Measurements from ENCODE around the gene SPATA45.

SPATA45 gene

GRCh38 chr1:212791676-212792395 is 55.6 kb downstream of the SPATA45 start, which contains the start of the genes NSL1 and TATDN3 (continued):
- TF ChIP-seq ZNF488 (tag by site-specific recombination; IDR thresholded peaks at IDR 0.05) (no peak), ZNF426 (tag by site-specific recombination; IDR thresholded peaks at IDR 0.05) (no peak), ZSCAN16 (tag by site-specific recombination; IDR thresholded peaks at IDR 0.05) (peak; percentile 65; the same call in 1 of the 2 replicates), ZNF660 (tag by site-specific recombination; IDR thresholded peaks at IDR 0.05) (peak; percentile 99), ZNF792 (tag by site-specific recombination; IDR thresholded peaks at IDR 0.05) (no peak), MYNN (tag by site-specific recombination; IDR thresholded peaks at IDR 0.05; ENCODE audit: borderline replicate concordance) (peak; percentile 72; the same call in 1 of the 2 replicates), ZBTB26 (tag by site-specific recombination; optimal IDR thresholded peaks at IDR 0.05) (peak; percentile 78), ZBTB6 (tag by site-specific recombination; IDR thresholded peaks at IDR 0.05) (peak; percentile 58; the same call in 1 of the 2 replicates), AEBP2 (tag by site-specific recombination; IDR thresholded peaks at IDR 0.05; ENCODE audit: borderline replicate concordance) (peak; percentile 80; the same call in 1 of the 2 replicates), ZNF544 (tag by site-specific recombination; IDR thresholded peaks at IDR 0.05) (no peak), ZNF621 (tag by site-specific recombination; IDR thresholded peaks at IDR 0.05) (no peak), EGR2 (tag by site-specific recombination; IDR thresholded peaks at IDR 0.05; ENCODE audit: low read depth) (peak; percentile 79), ZNF133 (tag by site-specific recombination; IDR thresholded peaks at IDR 0.05) (no peak; the same call in 1 of the 2 replicates), ZNF155 (tag by site-specific recombination; IDR thresholded peaks at IDR 0.05) (no peak), ZNF670 (tag by site-specific recombination; IDR thresholded peaks at IDR 0.05; ENCODE audit: low read depth) (no peak), ZNF510 (tag by site-specific recombination; IDR thresholded peaks at IDR 0.05; ENCODE audit: insufficient replicate concordance) (no peak), ZNF274 (IDR thresholded peaks at IDR 0.05; ENCODE audit: low read length) (no peak), ZNF274 (tag by site-specific recombination; IDR thresholded peaks at IDR 0.05; ENCODE audit: borderline replicate concordance) (no peak), ZSCAN5A (tag by site-specific recombination; IDR thresholded peaks at IDR 0.05) (peak; percentile 98), ZNF654 (tag by site-specific recombination; IDR thresholded peaks at IDR 0.05; ENCODE audit: low read depth) (0 out of 2 replicates have a peak, but pooled peaks have one; percentile 26), ZNF76 (tag by site-specific recombination; IDR thresholded peaks at IDR 0.05; ENCODE audit: borderline replicate concordance, low read depth) (peak; percentile 98), ZNF223 (tag by site-specific recombination; IDR thresholded peaks at IDR 0.05) (0 out of 2 replicates have a peak, but pooled peaks have one; percentile 48), PRDM4 (tag by site-specific recombination; IDR thresholded peaks at IDR 0.05) (no peak), ZXDB (tag by site-specific recombination; IDR thresholded peaks at IDR 0.05) (peak; percentile 98), ZNF266 (tag by site-specific recombination; IDR thresholded peaks at IDR 0.05; ENCODE audit: low read depth) (no peak), YY1 (tag by site-specific recombination; IDR thresholded peaks at IDR 0.05) (peak; percentile 98), ZNF548 (tag by site-specific recombination; IDR thresholded peaks at IDR 0.05) (no peak), ZNF16 (tag by site-specific recombination; IDR thresholded peaks at IDR 0.05; ENCODE audit: low read depth) (0 out of 2 replicates have a peak, but pooled peaks have one; percentile 6), SP2 (tag by site-specific recombination; IDR thresholded peaks at IDR 0.05) (peak; percentile 73), ZNF341 (tag by site-specific recombination; IDR thresholded peaks at IDR 0.05; ENCODE audit: low read depth) (peak; percentile 48; the same call in 1 of the 2 replicates)
